Omental fat pad (tissue), 4 donors: ENCODE measurements around the gene TIAM2. TPM values are rescaled to one million over a fixed set of nuclear protein-coding genes. Genes with fewer than 3 reads are reported as not detected.

ENCODE experiments used
- ATAC-seq: fragments of 150-250 bp; one replicate; pipeline ENCODE4 v1.9.1; 2016; ENCODE audit warnings: mild to moderate bottlenecking, moderate library complexity; ENCODE audit not compliant: low FRiP score
- DNase-seq: peaks from one replicate; pipeline ENCODE4 v3.0.0-alpha.2; 2019; ENCODE audit warnings: low spot score
- CTCF ChIP-seq, 3 donors: fragments of 450-650 bp; IDR thresholded peaks; one replicate each; pipeline ENCODE4 v1.5.1; 2016 to 2017; ENCODE audit warnings: antibody characterized with exemption in 3 of 3, mild to moderate bottlenecking in 3 of 3, moderate library complexity in 2 of 3
- total RNA-seq, 4 donors: library from RNA; depleted of rRNA; stranded (reverse); fragments of >200 nt; gene quantifications; one replicate each; pipeline ENCODE4 v1.1.0, GENCODE V29; 2016

TIAM2 gene
- total RNA-seq, 4 donors from 2014 or later = 4.8 to 10.6 (median 6.4) TPM

DNA sequence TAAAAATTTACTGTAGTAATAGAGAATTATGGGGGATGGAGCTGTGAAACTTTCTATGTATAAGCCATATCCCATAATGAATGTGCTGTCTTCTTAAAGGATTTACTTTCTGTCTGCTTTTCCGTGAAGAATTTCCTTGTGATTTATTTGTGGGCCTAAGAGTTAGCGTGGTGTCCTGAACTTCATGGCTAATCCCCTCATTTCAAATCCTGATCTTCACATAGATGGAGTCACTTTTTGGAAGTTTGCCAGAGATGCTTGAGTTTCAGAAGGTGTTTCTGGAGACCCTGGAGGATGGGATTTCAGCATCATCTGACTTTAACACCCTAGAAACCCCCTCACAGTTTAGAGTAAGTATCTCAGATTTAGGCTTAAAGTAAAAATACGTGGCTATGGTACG is 249.3 kb downstream of the TIAM2 start:
- ATAC-seq (no peak), DNase-seq (no peak)
- TF ChIP-seq CTCF (IDR thresholded peaks at IDR 0.05) = no peak

DNA sequence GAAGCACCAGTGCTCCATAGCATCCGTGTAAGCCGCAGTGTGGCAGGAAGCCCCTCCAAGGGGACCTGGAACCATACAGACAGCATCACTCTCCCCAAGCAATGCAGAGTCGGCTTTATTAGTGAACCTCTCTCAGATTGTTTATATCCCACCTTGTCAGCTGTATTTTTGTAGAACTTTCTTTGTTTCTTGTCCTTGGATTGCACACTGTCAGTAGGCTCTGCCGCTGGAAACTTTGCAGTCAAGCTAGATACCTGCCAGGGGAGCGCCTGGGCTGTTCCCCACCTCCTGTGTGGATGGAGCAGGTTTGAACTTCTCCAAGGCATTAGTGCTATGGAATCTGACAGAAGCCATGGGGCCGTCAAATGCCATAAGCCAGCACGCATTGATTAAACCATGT is 250.1 kb downstream of the TIAM2 start:
- no peak for TF ChIP-seq CTCF (IDR thresholded peaks at IDR 0.05)
- ATAC-seq (no peak), DNase-seq (no peak)

DNA sequence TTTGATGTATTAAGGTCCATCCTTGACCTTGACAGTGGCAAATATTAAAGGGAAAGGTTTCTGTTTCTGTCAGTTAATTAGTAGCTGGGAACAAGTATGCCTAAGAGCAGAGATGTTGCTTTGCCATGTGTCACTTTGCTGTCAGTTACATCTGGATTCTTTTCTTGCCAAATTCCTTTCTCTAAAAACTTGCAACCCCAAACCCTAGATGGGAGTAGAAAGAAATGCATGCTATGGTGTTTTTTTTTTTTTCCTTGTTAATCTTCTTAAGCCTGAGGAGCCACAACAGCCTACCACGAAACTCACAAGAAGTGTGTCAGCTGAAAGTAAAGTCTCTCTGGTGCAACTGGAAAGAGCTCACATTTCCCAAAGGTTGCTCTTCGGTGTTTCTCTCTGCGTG is 250.7 kb downstream of the TIAM2 start:
- TF ChIP-seq CTCF (IDR thresholded peaks at IDR 0.05) = no peak
- ATAC-seq (no peak), DNase-seq (no peak)

DNA sequence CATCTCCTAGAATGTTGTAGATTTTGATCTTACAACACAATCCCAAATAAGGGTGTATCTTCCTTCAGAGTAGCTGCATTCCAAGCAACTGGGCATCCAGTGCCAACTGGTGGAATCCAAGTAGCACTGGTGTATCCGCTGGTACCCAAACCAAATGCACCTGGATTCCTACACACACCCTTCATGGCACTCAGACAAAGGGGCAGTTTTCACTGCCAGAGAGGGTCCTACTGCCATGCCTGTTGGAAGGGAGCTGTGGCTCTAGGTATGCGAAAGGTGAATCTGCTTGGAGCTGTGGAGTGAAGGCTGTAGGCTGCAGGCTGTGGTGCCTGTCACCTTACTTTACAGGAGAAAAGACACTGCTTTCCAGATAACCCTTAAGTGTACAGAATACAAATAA is 251.7 kb downstream of the TIAM2 start:
- no peak for TF ChIP-seq CTCF (IDR thresholded peaks at IDR 0.05)
- DNase-seq (no peak), ATAC-seq (no peak)

DNA sequence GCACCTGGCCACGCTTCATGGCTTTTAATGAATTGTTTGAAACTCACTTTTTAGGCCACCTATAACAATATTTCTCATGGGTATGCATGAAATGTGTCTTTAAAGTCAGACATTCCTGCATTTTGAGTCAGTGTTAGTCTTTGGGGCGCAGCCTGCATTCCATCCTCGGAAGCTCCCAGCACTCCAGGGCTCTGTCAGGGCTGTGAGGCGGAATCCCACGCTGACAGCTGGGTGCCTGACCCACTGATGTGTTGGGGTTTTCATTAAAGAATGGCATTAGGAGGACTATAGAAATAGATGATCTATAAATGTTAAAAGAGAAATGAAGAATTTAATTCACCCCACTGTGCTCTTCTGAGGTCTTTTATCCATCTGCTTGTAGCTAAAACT is 252.5 kb downstream of the TIAM2 start:
- no peak for TF ChIP-seq CTCF (IDR thresholded peaks at IDR 0.05)
- ATAC-seq (no peak), DNase-seq (no peak)

GRCh38 chr6:155248008-155249001 is 253.2 kb downstream of the TIAM2 start:
- peak in 1 of 3 donors; percentile 26 for TF ChIP-seq CTCF (IDR thresholded peaks at IDR 0.05)
- DNase-seq = no peak
- ATAC-seq = peak; percentile 75
